BLaER1 treated with 17β-estradiol and CSF1 and Interleukin-3, amounts not matched to agents 10 nM and 100 nM (cell line): Measurements from ENCODE around the gene GYPC.
A peak's percentile ranks its signal among the peaks of the same experiment; 100 is the strongest.
"Not testable (repeated sequence)": the region's sequence is repeated elsewhere in the genome, so short reads cannot be mapped to it uniquely, and the experiment has no call there.

Experiments used
- H3K27ac ChIP-seq, 11 experiments: shearing (Covaris generic); formaldehyde crosslinking; 2 replicates each; pipeline ENCODE4 v1.8.1; 2022
- H3K27me3 ChIP-seq, 11 experiments: shearing (Covaris generic); formaldehyde crosslinking; 2 replicates each; pipeline ENCODE4 v1.8.1; 2022
- H3K36me3 ChIP-seq, 11 experiments: shearing (Covaris generic); formaldehyde crosslinking; 2 replicates each; pipeline ENCODE4 v1.8.1; 2022
- H3K4me1 ChIP-seq, 10 experiments: shearing (Covaris generic); formaldehyde crosslinking; 2 replicates each; pipeline ENCODE4 v1.8.1; 2022
- H3K4me2 ChIP-seq, 11 experiments: shearing (Covaris generic); formaldehyde crosslinking; 2 replicates each; pipeline ENCODE4 v1.8.1; 2022
- H3K4me3 ChIP-seq, 10 experiments: shearing (Covaris generic); formaldehyde crosslinking; 2 replicates each; pipeline ENCODE4 v1.8.1; 2022
- H3K9ac ChIP-seq, 11 experiments: shearing (Covaris generic); formaldehyde crosslinking; 2 replicates each; pipeline ENCODE4 v1.8.1; 2022
- H3K9me3 ChIP-seq, 11 experiments: shearing (Covaris generic); formaldehyde crosslinking; replicated peaks in 1 of 11; 2 replicates each; pipeline ENCODE4 v1.8.1; 2022
- H4K20me1 ChIP-seq, 11 experiments: shearing (Covaris generic); formaldehyde crosslinking; 2 replicates each; pipeline ENCODE4 v1.8.1; 2022
- Cebpa-rat ChIP-seq, 11 experiments: shearing (Covaris generic); IDR thresholded peaks; 2 replicates each; pipeline ENCODE4 v1.8.1; 2022

The GYPC gene

GRCh38 chr2:126686841-126687485 is 31.0 kb downstream of the GYPC start:
- peaks cover 0 to 29% (median 8%) of the 10 kb centered on the region in 11 experiments; a peak in 12 of 22 replicates for H3K9me3 ChIP-seq
- H4K20me1 ChIP-seq = peaks cover 21 to 100% (median 94%) of the 10 kb centered on the region in 11 experiments; a peak in 20 of 22 replicates
- H3K4me1 ChIP-seq = peaks cover 0 to 59% (median 31%) of the 10 kb centered on the region in 10 experiments; a peak in 13 of 20 replicates
- H3K27me3 ChIP-seq = no peaks in the 10 kb centered on the region
- TF ChIP-seq Cebpa-rat (IDR thresholded peaks at IDR 0.05) = no peak
- peak overlapping the region in 3 of 11 experiments; percentile 36 to 62 (median 36); a peak in 3 of 22 replicates for H3K27ac ChIP-seq
- H3K4me2 ChIP-seq = peak overlapping the region in 6 of 11 experiments; percentile 2 to 60 (median 36); a peak in 9 of 22 replicates
- H3K9ac ChIP-seq = no peak overlapping the region
- H3K36me3 ChIP-seq = peaks cover 66 to 100% (median 97%) of the 10 kb centered on the region in 11 experiments
- no peak overlapping the region for H3K4me3 ChIP-seq

GRCh38 chr2:126687503-126687902 is 31.5 kb downstream of the GYPC start:
- Histone ChIP-seq H4K20me1 (peaks cover 17 to 100% (median 94%) of the 10 kb centered on the region in 11 experiments; a peak in 20 of 22 replicates), H3K4me2 (peak overlapping the region in 7 of 11 experiments; percentile 3 to 60 (median 35); a peak in 10 of 22 replicates), H3K4me3 (no peak overlapping the region), H3K9me3 (peaks cover 0 to 34% (median 8%) of the 10 kb centered on the region in 11 experiments; a peak in 13 of 22 replicates), H3K27me3 (no peaks in the 10 kb centered on the region), H3K36me3 (peaks cover 66 to 100% (median 97%) of the 10 kb centered on the region in 11 experiments), H3K27ac (peak overlapping the region in 3 of 11 experiments; percentile 36 to 62 (median 36); a peak in 3 of 22 replicates), H3K4me1 (peaks cover 0 to 64% (median 34%) of the 10 kb centered on the region in 10 experiments; a peak in 13 of 20 replicates), H3K9ac (no peak overlapping the region)
- TF ChIP-seq Cebpa-rat (IDR thresholded peaks at IDR 0.05) = no peak

GRCh38 chr2:126688594-126688993 is 32.6 kb downstream of the GYPC start:
- peak overlapping the region in 3 of 11 experiments; percentile 56 to 62 (median 58); a peak in 5 of 22 replicates for H3K27ac ChIP-seq
- H4K20me1 ChIP-seq = peaks cover 13 to 100% (median 86%) of the 10 kb centered on the region in 11 experiments; a peak in 20 of 22 replicates
- H3K4me2 ChIP-seq = peak overlapping the region in 5 of 11 experiments; percentile 35 to 60 (median 38); a peak in 8 of 22 replicates
- not testable (repeated sequence) for H3K27me3 ChIP-seq, H3K4me3 ChIP-seq
- 0 out of 22 replicates have a peak overlapping the region, but pooled peaks of 1 of the 11 experiments have one; percentile 23 for H3K9ac ChIP-seq
- H3K36me3 ChIP-seq = peaks cover 70 to 100% (median 97%) of the 10 kb centered on the region in 11 experiments
- H3K9me3 ChIP-seq = peaks cover 0 to 38% (median 8%) of the 10 kb centered on the region in 11 experiments; a peak in 13 of 22 replicates
- H3K4me1 ChIP-seq = peaks cover 0 to 65% (median 34%) of the 10 kb centered on the region in 10 experiments; a peak in 13 of 20 replicates

GRCh38 chr2:126692241-126692640 is 36.3 kb downstream of the GYPC start:
- peak overlapping the region in 2 of 11 experiments; percentile 35 to 66; a peak in 4 of 22 replicates for H3K27ac ChIP-seq

GRCh38 chr2:126692934-126693592 is 37.1 kb downstream of the GYPC start:
- not testable (repeated sequence) for H3K4me2 ChIP-seq, H3K27me3 ChIP-seq, H3K4me3 ChIP-seq, H3K9ac ChIP-seq
- H3K36me3 ChIP-seq = peaks cover 84 to 100% (median 96%) of the 10 kb centered on the region in 11 experiments
- H3K27ac ChIP-seq = peak overlapping the region in 1 of 11 experiments; percentile 66; a peak in 1 of 22 replicates
- peaks cover 0 to 99% (median 68%) of the 10 kb centered on the region in 11 experiments; a peak in 18 of 22 replicates for H4K20me1 ChIP-seq
- H3K4me1 ChIP-seq = peaks cover 0 to 35% (median 10%) of the 10 kb centered on the region in 10 experiments; a peak in 12 of 20 replicates
- H3K9me3 ChIP-seq = peaks cover 0 to 38% (median 8%) of the 10 kb centered on the region in 11 experiments; a peak in 13 of 22 replicates

More at GRCh38 chr2:126692241-126692640, 36.3 kb downstream of the GYPC start:
- Histone ChIP-seq H3K4me2 (peak overlapping the region in 2 of 11 experiments; percentile 25 to 41; a peak in 2 of 22 replicates), H3K9me3 (peaks cover 0 to 38% (median 8%) of the 10 kb centered on the region in 11 experiments; a peak in 13 of 22 replicates), H3K36me3 (peaks cover 76 to 100% (median 96%) of the 10 kb centered on the region in 11 experiments), H3K4me1 (peaks cover 0 to 43% (median 18%) of the 10 kb centered on the region in 10 experiments; a peak in 13 of 20 replicates), H4K20me1 (peaks cover 0 to 99% (median 74%) of the 10 kb centered on the region in 11 experiments; a peak in 18 of 22 replicates)
- not testable (repeated sequence) for H3K9ac ChIP-seq, H3K4me3 ChIP-seq, H3K27me3 ChIP-seq

GRCh38 chr2:126696644-126697520 is 40.9 kb downstream of the GYPC start:
- TF ChIP-seq Cebpa-rat (IDR thresholded peaks at IDR 0.05) = no peak
- Histone ChIP-seq H3K9ac (no peak overlapping the region), H3K36me3 (peaks cover 61 to 93% (median 85%) of the 10 kb centered on the region in 11 experiments), H3K27ac (no peak overlapping the region), H4K20me1 (peaks cover 0 to 92% (median 36%) of the 10 kb centered on the region in 11 experiments; a peak in 15 of 22 replicates), H3K4me2 (no peak overlapping the region), H3K4me1 (peaks cover 0 to 10% (median 1%) of the 10 kb centered on the region in 10 experiments; a peak in 7 of 20 replicates), H3K9me3 (peaks cover 0 to 16% (median 3%) of the 10 kb centered on the region in 11 experiments; a peak in 5 of 22 replicates), H3K4me3 (no peak overlapping the region), H3K27me3 (no peaks in the 10 kb centered on the region)

GRCh38 chr2:126698376-126698775 is 42.4 kb downstream of the GYPC start:
- H3K4me2 ChIP-seq = no peak overlapping the region
- no peak overlapping the region for H3K9ac ChIP-seq
- H3K36me3 ChIP-seq = peaks cover 48 to 78% (median 70%) of the 10 kb centered on the region in 11 experiments
- H3K4me3 ChIP-seq = no peak overlapping the region
- H3K27ac ChIP-seq = no peak overlapping the region
- H3K9me3 ChIP-seq = peaks cover 0 to 1% (median 0%) of the 10 kb centered on the region in 11 experiments; a peak in 1 of 22 replicates
- no peak for TF ChIP-seq Cebpa-rat (IDR thresholded peaks at IDR 0.05)
- H3K4me1 ChIP-seq = no peaks in the 10 kb centered on the region
- no peaks in the 10 kb centered on the region for H3K27me3 ChIP-seq
- H4K20me1 ChIP-seq = peaks cover 0 to 88% (median 29%) of the 10 kb centered on the region in 11 experiments; a peak in 15 of 22 replicates

- Histone ChIP-seq H3K4me3 (no peak overlapping the region), H3K9me3 (no peaks in the 10 kb centered on the region), H4K20me1 (peaks cover 0 to 88% (median 28%) of the 10 kb centered on the region in 11 experiments; a peak in 15 of 22 replicates), H3K36me3 (peaks cover 42 to 72% (median 64%) of the 10 kb centered on the region in 11 experiments), H3K4me1 (peaks cover 0 to 5% (median 2%) of the 10 kb centered on the region in 10 experiments; a peak in 8 of 20 replicates), H3K27ac (no peak overlapping the region), H3K27me3 (no peaks in the 10 kb centered on the region), H3K4me2 (no peak overlapping the region), H3K9ac (no peak overlapping the region)
- TF ChIP-seq Cebpa-rat (IDR thresholded peaks at IDR 0.05) = no peak
Observed at GRCh38 chr2:126699018-126699417, 43.1 kb downstream of the GYPC start.
